ENCODE measurements around the gene WIPF1. TPM values are rescaled to one million over a fixed set of nuclear protein-coding genes. Genes with fewer than 3 reads are reported as not detected.

Gene WIPF1
- total RNA-seq, 2 donors from 2014 or later, result 368 to 424 TPM

GRCh38 chr2:174527101-174527721 lies 70.4 kb downstream of the WIPF1 start:
- H3K9me3 ChIP-seq (ENCODE audit: control insufficient read depth, low read length, poor library complexity, severe bottlenecking), result no peaks in the 10 kb centered on the region
- Mint-ChIP-seq H3K4me3 (no peak overlapping the region), H3K4me1 (peaks cover 5% of the 10 kb centered on the region), H3K36me3 (ENCODE audit: low read depth) (peaks cover 3% of the 10 kb centered on the region), H3K27me3 (no peaks in the 10 kb centered on the region), H3K27ac (no peak overlapping the region)
- ATAC-seq, result no peak
- no peak for DNase-seq

DNA sequence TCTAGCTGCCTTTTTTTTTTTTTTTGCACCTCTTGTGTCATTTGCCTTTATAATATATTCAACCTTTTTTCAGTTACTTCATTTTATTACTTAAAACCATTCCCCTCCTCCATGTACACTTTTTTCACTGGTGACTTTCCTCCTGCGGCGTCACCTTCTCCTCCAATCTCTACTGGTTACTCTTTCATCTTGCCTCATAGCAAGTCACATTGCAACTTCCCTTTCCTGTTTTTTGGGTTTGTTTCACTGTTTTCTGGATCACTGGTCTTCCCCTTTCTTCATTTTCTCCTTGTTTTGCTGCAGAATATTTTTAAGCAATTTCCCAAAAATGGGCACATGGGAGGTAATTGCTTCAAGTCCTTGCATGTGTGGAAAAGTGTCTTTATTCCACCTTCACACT lies 73.1 kb downstream of the WIPF1 start:
- Mint-ChIP-seq H3K4me1 (peaks cover 7% of the 10 kb centered on the region), H3K27me3 (no peaks in the 10 kb centered on the region), H3K27ac (no peak overlapping the region), H3K36me3 (ENCODE audit: low read depth) (peaks cover 3% of the 10 kb centered on the region), H3K4me3 (no peak overlapping the region)
- no peak for DNase-seq
- no peak for ATAC-seq
- H3K9me3 ChIP-seq (ENCODE audit: control insufficient read depth, low read length, poor library complexity, severe bottlenecking), result no peaks in the 10 kb centered on the region

DNA sequence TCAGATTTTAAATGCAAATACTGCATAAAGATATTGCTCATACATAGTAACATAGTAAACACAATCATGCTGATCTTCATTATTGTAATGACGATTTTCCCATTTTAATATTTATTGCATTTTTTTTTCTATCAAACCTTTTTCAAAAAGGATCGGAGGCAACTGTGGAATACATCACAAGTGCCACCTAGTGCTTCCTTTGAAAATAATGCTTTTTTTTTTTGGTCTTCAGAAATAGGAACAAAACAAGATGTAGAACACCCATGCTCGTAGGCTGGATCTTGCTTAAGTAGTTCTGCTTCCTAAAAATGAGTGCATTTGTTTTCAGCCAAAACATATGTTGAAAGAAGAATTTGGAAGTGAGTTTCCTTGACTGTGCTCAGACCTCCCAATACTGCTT lies 75.1 kb downstream of the WIPF1 start:
- H3K9me3 ChIP-seq (ENCODE audit: control insufficient read depth, low read length, poor library complexity, severe bottlenecking), result no peaks in the 10 kb centered on the region
- Mint-ChIP-seq H3K4me1 (peaks cover 8% of the 10 kb centered on the region), H3K27me3 (no peaks in the 10 kb centered on the region), H3K4me3 (no peak overlapping the region), H3K36me3 (ENCODE audit: low read depth) (peaks cover 3% of the 10 kb centered on the region), H3K27ac (no peak overlapping the region)
- ATAC-seq (no peak), DNase-seq (no peak)

GRCh38 chr2:174518395-174518794 lies 79.2 kb downstream of the WIPF1 start:
- DNase-seq, result no peak
- ATAC-seq, result no peak
- no peak overlapping the region for H3K4me3 Mint-ChIP-seq
- no peaks in the 10 kb centered on the region for H3K9me3 ChIP-seq (ENCODE audit: control insufficient read depth, low read length, poor library complexity, severe bottlenecking)
- no peaks in the 10 kb centered on the region for H3K27me3 Mint-ChIP-seq
- H3K27ac Mint-ChIP-seq, result peak overlapping the region; percentile 78
- H3K36me3 Mint-ChIP-seq (ENCODE audit: low read depth), result peaks cover 7% of the 10 kb centered on the region
- H3K4me1 Mint-ChIP-seq, result peaks cover 15% of the 10 kb centered on the region

DNA sequence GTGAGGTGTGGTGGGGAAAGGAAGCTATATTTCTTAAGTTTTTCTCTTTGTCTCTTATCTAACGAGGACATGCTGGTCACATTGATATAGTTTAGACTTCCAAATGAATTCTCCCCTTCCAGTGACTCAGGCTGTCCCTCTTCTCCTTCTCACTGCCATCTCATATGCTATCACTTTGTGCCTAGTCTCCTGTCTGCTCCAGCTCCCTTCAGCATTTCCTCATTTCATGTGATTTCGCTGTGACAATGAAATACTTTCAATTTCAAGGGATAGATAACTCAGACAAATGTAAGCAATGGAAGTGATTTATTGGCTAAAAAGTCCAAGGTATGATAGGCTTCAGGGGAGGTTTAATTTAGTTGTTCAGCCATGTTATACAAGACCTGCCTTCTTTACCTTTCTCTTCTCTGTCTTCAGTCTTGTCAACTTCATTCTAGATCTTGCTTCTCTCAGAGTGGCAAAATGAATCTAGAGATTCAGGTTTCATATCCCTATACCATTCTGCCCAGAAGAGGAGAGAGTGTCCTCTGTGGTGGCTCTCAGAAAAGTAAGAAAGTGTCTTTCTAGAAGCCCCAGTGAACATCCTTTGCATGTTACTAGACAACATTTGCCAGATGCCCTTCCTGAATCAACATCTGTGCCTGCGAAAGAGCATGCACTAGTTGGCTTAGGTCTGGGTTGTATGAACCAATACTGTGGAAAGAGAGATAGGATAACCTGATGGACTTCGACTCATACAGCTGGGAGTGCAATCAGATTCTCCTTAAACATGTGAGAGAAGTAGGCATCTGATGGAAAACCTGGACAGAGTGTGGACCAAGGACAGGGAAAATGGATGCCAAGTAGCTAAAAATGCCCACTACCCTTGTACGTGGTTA lies 80.9 kb downstream of the WIPF1 start:
- peaks cover 22% of the 10 kb centered on the region for H3K4me1 Mint-ChIP-seq
- no peak overlapping the region for H3K4me3 Mint-ChIP-seq
- peak overlapping the region; percentile 78 for H3K27ac Mint-ChIP-seq
- H3K36me3 Mint-ChIP-seq (ENCODE audit: low read depth), result peaks cover 7% of the 10 kb centered on the region
- ATAC-seq, result no peak
- DNase-seq, result no peak
- no peaks in the 10 kb centered on the region for H3K27me3 Mint-ChIP-seq
- H3K9me3 ChIP-seq (ENCODE audit: control insufficient read depth, low read length, poor library complexity, severe bottlenecking), result no peaks in the 10 kb centered on the region

GRCh38 chr2:174512345-174512744 lies 85.3 kb downstream of the WIPF1 start:
- ATAC-seq (no peak), DNase-seq (no peak)
- Mint-ChIP-seq H3K27me3 (no peaks in the 10 kb centered on the region), H3K36me3 (ENCODE audit: low read depth) (peaks cover 4% of the 10 kb centered on the region), H3K27ac (no peak overlapping the region), H3K4me3 (no peak overlapping the region), H3K4me1 (peaks cover 17% of the 10 kb centered on the region)
- peaks cover 5% of the 10 kb centered on the region for H3K9me3 ChIP-seq (ENCODE audit: control insufficient read depth, low read length, poor library complexity, severe bottlenecking)

- peaks cover 5% of the 10 kb centered on the region for H3K9me3 ChIP-seq (ENCODE audit: control insufficient read depth, low read length, poor library complexity, severe bottlenecking)
- DNase-seq (no peak), ATAC-seq (no peak)
- peaks cover 13% of the 10 kb centered on the region for H3K4me1 Mint-ChIP-seq
- no peaks in the 10 kb centered on the region for H3K27me3 Mint-ChIP-seq
- H3K27ac Mint-ChIP-seq, result no peak overlapping the region
- H3K36me3 Mint-ChIP-seq (ENCODE audit: low read depth), result peaks cover 6% of the 10 kb centered on the region
- H3K4me3 Mint-ChIP-seq, result no peak overlapping the region
Measured at GRCh38 chr2:174511580-174512260, 85.9 kb downstream of the WIPF1 start.

GRCh38 chr2:174510583-174511189 lies 86.9 kb downstream of the WIPF1 start:
- Mint-ChIP-seq H3K4me3 (no peak overlapping the region), H3K4me1 (peaks cover 10% of the 10 kb centered on the region), H3K36me3 (ENCODE audit: low read depth) (peaks cover 4% of the 10 kb centered on the region), H3K27me3 (no peaks in the 10 kb centered on the region), H3K27ac (no peak overlapping the region)
- H3K9me3 ChIP-seq (ENCODE audit: control insufficient read depth, low read length, poor library complexity, severe bottlenecking), result peaks cover 5% of the 10 kb centered on the region
- ATAC-seq (no peak), DNase-seq (no peak)

Other genes with a start within 250 kb of the WIPF1 start
- gene SCRN3, start 202.1 kb downstream of the WIPF1 start, total RNA-seq, result 10 to 100 TPM in 1 of 2 donors, 1 to 10 TPM in 1; 8.5 to 11.6 TPM
- gene GPR155, start 110.8 kb downstream of the WIPF1 start, total RNA-seq, result 10 to 100 TPM; 14.0 to 16.7 TPM
- under 1 TPM; 0.63 to 0.94 TPM for gene CHRNA1, start 166.7 kb upstream of the WIPF1 start, total RNA-seq

Data from T-helper 17 cell (primary cell).